GM18507 (cell line): ENCODE measurements around the gene PCARE.
A peak's percentile ranks its signal among the peaks of the same experiment; 100 is the strongest.

Experiments
- DNase-seq: peaks from one replicate; pipeline ENCODE4 v3.0.0; 2011; ENCODE audit warnings: low read depth; ENCODE audit not compliant: insufficient read length; ENCODE audit errors: extremely low spot score
- FAIRE-seq: peaks from 2 replicates; lab custom pipeline; 2011; peaks lifted over from hg19 to GRCh38; lab: Jason Lieb, UNC

The PCARE gene

GRCh38 chr2:29046321-29046720, 28.0 kb downstream of the PCARE start:
- no peak for FAIRE-seq
- DNase-seq, result no peak

- FAIRE-seq, result no peak
- no peak for DNase-seq
These were observed 29.9 kb downstream of the PCARE start for GRCh38 chr2:29044459-29044858.

- FAIRE-seq (no peak), DNase-seq (no peak)
These were observed 31.7 kb downstream of the PCARE start for GRCh38 chr2:29042561-29043075.

- DNase-seq (no peak), FAIRE-seq (no peak)
These were observed 33.1 kb downstream of the PCARE start for GRCh38 chr2:29041161-29041660.

- DNase-seq, result no peak
- no peak for FAIRE-seq
These were observed 33.8 kb downstream of the PCARE start for GRCh38 chr2:29040552-29040951.

GRCh38 chr2:29039718-29040480, 34.4 kb downstream of the PCARE start:
- no peak for DNase-seq
- FAIRE-seq, result peak; percentile 61

GRCh38 chr2:29035016-29035745, 39.1 kb downstream of the PCARE start:
- FAIRE-seq, result no peak
- DNase-seq, result no peak

- DNase-seq (no peak), FAIRE-seq (no peak)
These were observed 40.7 kb downstream of the PCARE start for GRCh38 chr2:29033656-29034055.

GRCh38 chr2:29033172-29033571, 41.2 kb downstream of the PCARE start:
- DNase-seq (no peak), FAIRE-seq (no peak)

GRCh38 chr2:29032189-29032588, 42.1 kb downstream of the PCARE start:
- DNase-seq (no peak), FAIRE-seq (no peak)

- FAIRE-seq, result no peak
These were observed 43.3 kb downstream of the PCARE start for GRCh38 chr2:29031046-29031445.

GRCh38 chr2:29025711-29026110, 48.6 kb downstream of the PCARE start:
- no peak for DNase-seq
- FAIRE-seq, result no peak

More at GRCh38 chr2:29031046-29031445, 43.3 kb downstream of the PCARE start:
- DNase-seq, result no peak

GRCh38 chr2:29024882-29025430, 49.4 kb downstream of the PCARE start:
- no peak for DNase-seq
- FAIRE-seq, result no peak

GRCh38 chr2:29023188-29023587, 51.1 kb downstream of the PCARE start:
- no peak for FAIRE-seq
- no peak for DNase-seq

GRCh38 chr2:29022679-29023078, 51.6 kb downstream of the PCARE start:
- FAIRE-seq, result no peak
- DNase-seq, result no peak

GRCh38 chr2:29021886-29022285, 52.4 kb downstream of the PCARE start:
- no peak for DNase-seq
- no peak for FAIRE-seq

GRCh38 chr2:29017716-29018435, 56.4 kb downstream of the PCARE start:
- DNase-seq (no peak), FAIRE-seq (no peak)

GRCh38 chr2:29016504-29016903, 57.8 kb downstream of the PCARE start:
- no peak for FAIRE-seq
- DNase-seq, result no peak

GRCh38 chr2:29015701-29016470, 58.4 kb downstream of the PCARE start:
- FAIRE-seq, result peak; percentile 12
- DNase-seq, result no peak
